Brain microvascular endothelial cell (primary cell): ENCODE measurements around the gene ZCCHC2.

ENCODE experiments used
- DNase-seq: peaks from one replicate; pipeline ENCODE4 v3.0.0-alpha.2; 2020
- H3K27ac ChIP-seq: fragments of 250-450 bp; sonication (Bioruptor Pico); 2 replicates; pipeline ENCODE4 v1.5.1; 2020; ENCODE audit warnings: mild to moderate bottlenecking, moderate library complexity
- H3K27me3 ChIP-seq: fragments of 250-450 bp; sonication (Bioruptor Pico); replicated peaks from 2 replicates; pipeline ENCODE4 v1.5.1; 2020; ENCODE audit warnings: mild to moderate bottlenecking
- H3K36me3 ChIP-seq: fragments of 250-450 bp; sonication (Bioruptor Pico); replicated peaks from 2 replicates; pipeline ENCODE4 v1.5.1; 2020; ENCODE audit warnings: mild to moderate bottlenecking
- H3K4me3 ChIP-seq: 2 replicates; pipeline ENCODE4 v1.5.1; 2011; ENCODE audit warnings: low read depth, mild to moderate bottlenecking, control low read depth, low read length, moderate library complexity
- in situ Hi-C: cut with HindIII; loops from 2 replicates; pipeline ENCODE4 v1.10.0; 2017; ENCODE audit warnings: low sequenced_read_pairs, low pct_ligation_motif_present
- TF ChIP-seq, protein P1 (sequence below): IDR thresholded peaks from 2 replicates; pipeline ENCODE4 v1.5.1; 2011; ENCODE audit warnings: low read depth, mild to moderate bottlenecking, moderate library complexity, low read length, control low read depth, inconsistent platforms; ENCODE audit errors: missing control alignments

ZCCHC2 gene

DNA sequence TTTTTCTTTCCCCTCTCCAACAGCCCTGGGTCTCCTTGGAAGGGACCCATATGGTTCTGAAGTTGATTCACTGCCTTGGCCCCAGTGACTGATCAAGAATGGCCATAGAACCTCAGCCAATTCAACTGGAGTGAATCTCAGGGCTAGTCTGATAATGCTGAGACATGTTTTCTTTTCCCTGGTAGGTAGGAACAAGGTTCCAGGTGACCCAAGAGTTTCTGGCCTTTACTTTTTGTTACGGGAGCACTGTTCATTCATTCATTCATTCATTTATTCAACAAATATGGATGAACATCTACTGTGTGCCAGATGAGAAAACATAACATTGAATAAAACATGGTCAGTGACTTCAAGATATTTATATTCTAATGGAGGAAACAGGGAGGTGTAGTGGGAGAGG lies 3.1 kb upstream of the ZCCHC2 start:
- TF ChIP-seq, protein P1, sequence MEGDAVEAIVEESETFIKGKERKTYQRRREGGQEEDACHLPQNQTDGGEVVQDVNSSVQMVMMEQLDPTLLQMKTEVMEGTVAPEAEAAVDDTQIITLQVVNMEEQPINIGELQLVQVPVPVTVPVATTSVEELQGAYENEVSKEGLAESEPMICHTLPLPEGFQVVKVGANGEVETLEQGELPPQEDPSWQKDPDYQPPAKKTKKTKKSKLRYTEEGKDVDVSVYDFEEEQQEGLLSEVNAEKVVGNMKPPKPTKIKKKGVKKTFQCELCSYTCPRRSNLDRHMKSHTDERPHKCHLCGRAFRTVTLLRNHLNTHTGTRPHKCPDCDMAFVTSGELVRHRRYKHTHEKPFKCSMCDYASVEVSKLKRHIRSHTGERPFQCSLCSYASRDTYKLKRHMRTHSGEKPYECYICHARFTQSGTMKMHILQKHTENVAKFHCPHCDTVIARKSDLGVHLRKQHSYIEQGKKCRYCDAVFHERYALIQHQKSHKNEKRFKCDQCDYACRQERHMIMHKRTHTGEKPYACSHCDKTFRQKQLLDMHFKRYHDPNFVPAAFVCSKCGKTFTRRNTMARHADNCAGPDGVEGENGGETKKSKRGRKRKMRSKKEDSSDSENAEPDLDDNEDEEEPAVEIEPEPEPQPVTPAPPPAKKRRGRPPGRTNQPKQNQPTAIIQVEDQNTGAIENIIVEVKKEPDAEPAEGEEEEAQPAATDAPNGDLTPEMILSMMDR: no peak
- Histone ChIP-seq H3K36me3 (no peaks in the 10 kb centered on the region), H3K4me3 (no peak overlapping the region), H3K27me3 (no peaks in the 10 kb centered on the region), H3K27ac (no peak overlapping the region)
- in situ Hi-C loops: no loop called here
- no peak for DNase-seq

DNA sequence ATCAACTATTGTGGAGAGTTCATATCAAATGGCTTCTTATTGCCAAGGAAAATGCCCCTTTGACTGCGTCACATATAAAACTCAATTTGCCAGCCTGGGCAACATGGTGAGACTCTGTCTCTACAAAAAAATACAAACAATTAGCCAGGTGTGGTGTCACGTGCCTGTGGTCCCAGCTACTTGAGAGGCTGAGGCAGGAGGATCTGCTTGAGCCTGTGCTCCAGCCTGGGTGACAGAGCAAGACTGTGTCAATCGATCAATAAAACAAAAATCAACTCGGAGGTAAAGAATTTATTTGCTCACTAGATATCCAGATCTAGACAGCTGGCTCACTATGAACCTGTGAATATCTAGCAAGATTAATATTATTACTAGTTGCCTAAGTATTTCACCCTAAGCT lies 1.7 kb upstream of the ZCCHC2 start:
- Histone ChIP-seq H3K36me3 (no peaks in the 10 kb centered on the region), H3K27me3 (no peaks in the 10 kb centered on the region), H3K27ac (no peak overlapping the region), H3K4me3 (no peak overlapping the region)
- in situ Hi-C loops: no loop called here
- TF ChIP-seq, protein P1: no peak
- DNase-seq: no peak

DNA sequence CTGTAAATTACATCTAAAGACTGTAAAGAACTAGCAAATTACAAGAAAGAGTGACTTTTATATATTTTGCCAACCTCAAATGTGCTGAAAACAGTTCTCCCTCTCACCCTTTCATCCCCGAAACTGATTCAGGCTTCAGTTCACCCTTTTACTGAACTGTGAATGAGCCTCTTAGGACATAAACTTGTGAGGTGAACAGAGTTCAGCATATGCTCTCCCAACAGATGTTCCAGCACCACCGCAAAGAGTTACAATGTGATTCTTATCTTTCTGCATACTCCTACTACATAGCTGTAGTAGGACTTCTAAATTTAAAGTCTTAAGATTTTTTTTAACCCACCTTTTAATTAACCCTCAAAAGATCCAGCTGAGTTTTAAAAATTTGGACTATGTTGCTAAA lies 1.2 kb upstream of the ZCCHC2 start:
- in situ Hi-C loops: no loop called here
- TF ChIP-seq, protein P1: no peak

DNA sequence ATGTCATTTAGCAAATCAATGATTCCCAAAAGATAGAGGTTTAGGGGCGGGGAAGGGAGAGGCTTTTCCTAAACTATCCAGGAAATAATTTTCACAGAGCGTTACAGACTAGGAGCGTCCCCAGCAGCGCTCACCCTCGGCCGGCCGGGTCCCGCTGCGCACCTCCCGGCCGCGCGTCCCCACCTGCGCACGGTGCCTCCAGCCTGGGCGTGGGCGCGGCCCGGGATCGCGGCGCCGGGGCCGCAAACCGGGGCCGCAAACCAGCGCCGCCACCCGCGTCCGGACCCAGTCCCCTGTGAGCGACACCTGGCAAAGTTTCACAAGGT lies 684 bp upstream of the ZCCHC2 start:
- TF ChIP-seq, protein P1: no peak
- Histone ChIP-seq H3K4me3 (peak overlapping the region; percentile 79), H3K27me3 (no peaks in the 10 kb centered on the region), H3K27ac (peak overlapping the region; percentile 67), H3K36me3 (no peaks in the 10 kb centered on the region)
- no peak for DNase-seq
- in situ Hi-C loops: no loop called here

More for the DNA sequence above, 1.2 kb upstream of the ZCCHC2 start:
- no peaks in the 10 kb centered on the region for H3K36me3 ChIP-seq
- DNase-seq: no peak
- no peaks in the 10 kb centered on the region for H3K27me3 ChIP-seq
- no peak overlapping the region for H3K27ac ChIP-seq
- H3K4me3 ChIP-seq: no peak overlapping the region

DNA sequence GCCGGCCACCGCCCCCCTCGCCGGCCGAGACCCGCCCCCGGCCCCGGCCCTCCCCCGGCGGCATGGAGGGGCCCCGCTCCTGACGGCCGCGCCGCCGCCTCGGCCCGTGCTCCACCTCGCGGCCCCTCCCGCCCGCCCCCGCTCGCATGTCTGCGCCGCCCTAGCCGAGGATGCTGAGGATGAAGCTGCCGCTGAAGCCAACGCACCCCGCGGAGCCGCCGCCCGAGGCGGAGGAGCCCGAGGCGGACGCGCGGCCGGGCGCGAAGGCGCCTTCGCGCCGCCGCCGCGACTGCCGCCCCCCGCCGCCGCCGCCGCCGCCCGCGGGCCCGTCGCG lies 397 bp downstream of the ZCCHC2 start:
- H3K27me3 ChIP-seq: no peaks in the 10 kb centered on the region
- in situ Hi-C loops: no loop called here
- peak overlapping the region; percentile 79 for H3K4me3 ChIP-seq
- DNase-seq: no peak
- no peaks in the 10 kb centered on the region for H3K36me3 ChIP-seq
- TF ChIP-seq, protein P1: no peak
- H3K27ac ChIP-seq: peak overlapping the region; percentile 67

DNA sequence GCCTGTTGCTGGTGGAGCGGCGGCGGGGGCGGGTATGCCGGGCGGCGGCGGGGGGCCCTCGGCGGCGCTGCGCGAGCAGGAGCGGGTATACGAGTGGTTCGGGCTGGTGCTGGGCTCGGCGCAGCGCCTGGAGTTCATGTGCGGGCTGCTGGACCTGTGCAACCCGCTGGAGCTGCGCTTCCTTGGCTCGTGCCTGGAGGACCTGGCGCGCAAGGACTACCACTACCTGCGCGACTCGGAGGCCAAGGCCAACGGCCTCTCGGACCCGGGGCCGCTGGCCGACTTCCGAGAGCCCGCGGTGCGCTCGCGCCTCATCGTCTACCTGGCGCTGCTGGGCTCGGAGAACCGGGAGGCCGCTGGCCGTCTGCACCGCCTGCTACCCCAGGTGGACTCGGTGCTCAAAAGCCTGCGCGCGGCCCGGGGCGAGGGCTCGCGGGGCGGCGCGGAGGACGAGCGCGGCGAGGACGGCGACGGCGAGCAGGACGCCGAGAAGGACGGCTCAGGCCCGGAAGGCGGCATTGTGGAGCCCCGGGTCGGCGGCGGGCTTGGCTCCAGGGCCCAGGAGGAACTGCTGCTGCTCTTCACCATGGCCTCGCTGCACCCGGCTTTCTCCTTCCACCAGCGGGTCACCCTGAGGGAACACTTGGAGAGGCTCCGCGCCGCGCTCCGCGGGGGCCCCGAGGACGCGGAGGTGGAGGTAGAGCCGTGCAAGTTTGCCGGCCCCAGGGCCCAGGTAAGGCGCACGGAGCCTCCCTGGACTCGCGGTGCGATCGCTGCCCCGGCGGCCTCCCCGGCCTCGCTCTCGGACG lies 1.0 kb downstream of the ZCCHC2 start:
- DNase-seq: peak; percentile 38
- H3K27ac ChIP-seq: no peak overlapping the region
- in situ Hi-C loops: no loop called here
- no peaks in the 10 kb centered on the region for H3K27me3 ChIP-seq
- TF ChIP-seq, protein P1: no peak
- peak overlapping the region; percentile 69 for H3K4me3 ChIP-seq
- H3K36me3 ChIP-seq: no peaks in the 10 kb centered on the region
